Pancreas (tissue), 10 donors: ENCODE measurements around the gene SHROOM2. TPM values are rescaled to one million over a fixed set of nuclear protein-coding genes. Genes with fewer than 3 reads are reported as not detected.

Experiments used
- ATAC-seq, 4 donors: fragments of 200-7000 bp; cut with Tn5 transposase; one replicate each; pipeline versions ENCODE4 v1.8.0 to v1.9.1; 2020; ENCODE audit warnings: mild to moderate bottlenecking in 4 of 4, moderate library complexity in 4 of 4
- DNase-seq, 6 donors: peaks; one replicate each; pipeline ENCODE4 v3.0.0-alpha.2; 2020
- FAIRE-seq: peaks from 2 replicates; lab custom pipeline; 2012; peaks lifted over from hg19 to GRCh38; lab: Jason Lieb, UNC
- H3K27ac ChIP-seq, 4 donors: fragments of 200-600 bp; sonication (generic); 1 replicate in 3 of 4; 2 replicates in 1 of 4; pipeline versions ENCODE4 v1.5.0 to v1.8.0; 2020
- H3K27me3 ChIP-seq, 4 donors: fragments of 200-600 bp; one replicate each; pipeline ENCODE4 v1.8.0; 2021
- H3K36me3 ChIP-seq, 3 donors: fragments of 200-600 bp; sonication (generic) in 1 of 3; one replicate each; pipeline versions ENCODE4 v1.5.0 to v1.8.0; 2020 to 2021
- H3K4me1 ChIP-seq, 3 donors: fragments of 200-600 bp; one replicate each; pipeline ENCODE4 v1.8.0; 2021
- H3K4me3 ChIP-seq, 4 donors: fragments of 200-600 bp; sonication (generic) in 2 of 4; one replicate each; pipeline versions ENCODE4 v1.5.0 to v1.8.0; 2020 to 2021
- H3K9me3 ChIP-seq, 4 donors: fragments of 200-600 bp; one replicate each; pipeline ENCODE4 v1.8.0; 2021
- WGBS, 2 donors: extraction: QIAGEN DNeasy Blood & Tissue Kit; methylation state at CpG; one replicate each; pipeline ENCODE4 v1.1.7; 2013; 5-methylcytosine and 5-hydroxymethylcytosine counted together
- intact Hi-C, 3 donors: fragments of 100-400 bp; cut with DNase I; formaldehyde crosslinking; loops; one replicate each; pipeline versions ENCODE4 v1.11.1 to v1.14.2; 2022
- polyA plus RNA-seq, 2 donors: library from polyadenylated mRNA; stranded (reverse); fragments of 200-250 nt; gene quantifications; one replicate each; pipeline ENCODE4 v1.2.3, GENCODE V29; 2013
- total RNA-seq, 6 donors: library from RNA; stranded (reverse); fragmentation: NEBNext Ultra II Directional in 4 of 6; extraction: Animal tissue kit (Norgen Biotek cat#: 25700) in 4 of 6; gene quantifications; one replicate each; pipeline versions ENCODE4 v1.2.1 to v1.2.4, GENCODE V29; 2021 to 2023
- TF ChIP-seq, protein P1 (sequence below), 4 donors: fragments of 200-600 bp; sonication (generic) in 3 of 4; IDR thresholded peaks; one replicate each; pipeline versions ENCODE4 v1.5.0 to v1.8.0; 2021; ENCODE audit warnings: antibody characterized with exemption in 4 of 4
- donor health status: healthy with polysubstance abuse.
- donor health status: DM: no; HTN: no; CAD: no; lungs with moderate emphysema.
- donor health status: DM: no; HTN: no; CAD: no.
- donor health status: control.
- donor health status: control.
- donor health status: Bipolar disorder and iron deficiency.
- donor health status: DM: yes; HTN: yes; CAD: no.
- donor health status: DM: no; HTN: no; CAD: no.
- donor health status: DM: no; HTN: no; CAD: no.
- donor health status: DM: yes; HTN: yes; CAD: no.

Gene SHROOM2
- total and polyA plus RNA-seq, 8 donors = 3.2 to 6.6 (median 3.8) TPM

DNA sequence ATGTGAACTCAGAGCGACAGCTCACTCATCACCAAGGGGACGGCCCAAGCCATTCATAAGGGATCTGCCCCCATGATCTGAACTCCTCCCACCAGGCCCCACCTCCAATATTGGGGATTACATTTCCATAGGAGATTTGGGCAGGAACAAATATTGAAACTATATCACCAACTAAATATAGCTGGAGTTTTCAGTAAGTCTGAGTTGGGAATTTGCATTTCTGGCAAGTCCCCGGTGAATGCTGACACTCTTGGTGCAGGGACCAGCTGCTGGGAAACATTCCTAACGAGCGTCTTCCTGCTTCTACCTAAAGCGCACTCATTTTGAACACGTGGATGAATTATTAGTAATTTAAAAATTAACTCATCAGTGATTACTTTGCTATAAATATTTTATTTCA is 194.2 kb downstream of the SHROOM2 start:
- H3K9me3 ChIP-seq = no peaks in the 10 kb centered on the region
- TF ChIP-seq, protein P1, sequence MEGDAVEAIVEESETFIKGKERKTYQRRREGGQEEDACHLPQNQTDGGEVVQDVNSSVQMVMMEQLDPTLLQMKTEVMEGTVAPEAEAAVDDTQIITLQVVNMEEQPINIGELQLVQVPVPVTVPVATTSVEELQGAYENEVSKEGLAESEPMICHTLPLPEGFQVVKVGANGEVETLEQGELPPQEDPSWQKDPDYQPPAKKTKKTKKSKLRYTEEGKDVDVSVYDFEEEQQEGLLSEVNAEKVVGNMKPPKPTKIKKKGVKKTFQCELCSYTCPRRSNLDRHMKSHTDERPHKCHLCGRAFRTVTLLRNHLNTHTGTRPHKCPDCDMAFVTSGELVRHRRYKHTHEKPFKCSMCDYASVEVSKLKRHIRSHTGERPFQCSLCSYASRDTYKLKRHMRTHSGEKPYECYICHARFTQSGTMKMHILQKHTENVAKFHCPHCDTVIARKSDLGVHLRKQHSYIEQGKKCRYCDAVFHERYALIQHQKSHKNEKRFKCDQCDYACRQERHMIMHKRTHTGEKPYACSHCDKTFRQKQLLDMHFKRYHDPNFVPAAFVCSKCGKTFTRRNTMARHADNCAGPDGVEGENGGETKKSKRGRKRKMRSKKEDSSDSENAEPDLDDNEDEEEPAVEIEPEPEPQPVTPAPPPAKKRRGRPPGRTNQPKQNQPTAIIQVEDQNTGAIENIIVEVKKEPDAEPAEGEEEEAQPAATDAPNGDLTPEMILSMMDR (IDR thresholded peaks at IDR 0.05) = no peak
- H3K4me3 ChIP-seq = no peak overlapping the region
- no peaks in the 10 kb centered on the region for H3K4me1 ChIP-seq
- peak overlapping the region in 2 of 4 donors; percentile 41 to 67 for H3K27ac ChIP-seq
- ATAC-seq (no peak), FAIRE-seq (no peak), DNase-seq (no peak)
- no peaks in the 10 kb centered on the region for H3K36me3 ChIP-seq
- intact Hi-C loops = no loop called here
- WGBS, 2 donors = 77 to 79% methylated on average over 7 of the region's 7 CpGs
- H3K27me3 ChIP-seq = no peaks in the 10 kb centered on the region

DNA sequence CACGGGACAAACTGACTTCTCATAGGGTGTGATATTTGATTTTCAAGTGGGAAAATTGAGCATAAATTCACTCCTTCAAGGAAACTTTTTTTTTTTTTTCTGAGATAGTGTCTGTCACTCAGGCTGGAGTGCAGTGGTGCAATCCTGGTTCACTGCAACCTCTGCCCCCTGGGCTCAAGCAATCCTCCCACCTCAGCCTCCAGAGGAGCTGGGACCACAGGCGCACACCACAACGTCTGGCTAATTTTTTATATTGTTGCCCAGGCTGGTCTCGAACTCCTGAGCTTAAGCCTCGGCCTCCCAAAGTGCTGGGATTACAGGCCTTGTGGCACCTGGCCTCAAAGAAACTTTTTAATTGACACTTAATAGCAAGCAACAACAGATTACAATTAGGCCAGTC is 194.7 kb downstream of the SHROOM2 start:
- Histone ChIP-seq H3K36me3 (no peaks in the 10 kb centered on the region), H3K27me3 (no peaks in the 10 kb centered on the region), H3K4me1 (no peaks in the 10 kb centered on the region), H3K27ac (peak overlapping the region in 2 of 4 donors; percentile 41 to 67), H3K4me3 (no peak overlapping the region), H3K9me3 (no peaks in the 10 kb centered on the region)
- intact Hi-C loops = no loop called here
- 73% methylated on average over 5 of the region's 5 CpGs for WGBS, 2 donors
- FAIRE-seq (no peak), DNase-seq (no peak), ATAC-seq (no peak)
- TF ChIP-seq, protein P1 (IDR thresholded peaks at IDR 0.05) = no peak

DNA sequence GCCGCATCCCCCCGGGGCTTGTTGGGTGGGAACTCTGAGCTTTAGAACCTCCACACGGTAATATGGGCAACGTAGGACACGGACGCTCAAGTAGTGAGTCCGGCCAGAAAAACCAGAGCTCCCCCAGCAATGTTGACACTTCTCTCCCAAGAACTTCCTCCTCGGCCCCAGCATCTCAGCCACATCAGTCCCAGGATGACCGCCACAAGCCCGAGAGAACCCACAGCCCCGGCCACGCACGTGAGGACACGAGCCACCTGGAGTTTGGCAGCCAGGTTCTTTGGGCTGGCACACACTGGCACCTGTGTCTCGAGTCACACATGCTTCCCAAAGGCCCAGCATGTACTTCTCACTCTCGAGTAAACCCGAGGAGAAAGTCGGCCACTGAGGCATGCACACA is 197.2 kb downstream of the SHROOM2 start:
- Histone ChIP-seq H3K36me3 (no peaks in the 10 kb centered on the region), H3K27me3 (peaks cover 0 to 7% (median 0%) of the 10 kb centered on the region in 4 donors), H3K9me3 (no peaks in the 10 kb centered on the region), H3K4me3 (no peak overlapping the region), H3K4me1 (no peaks in the 10 kb centered on the region), H3K27ac (no peak overlapping the region)
- WGBS, 2 donors = 86 to 91% methylated on average over 18 of the region's 18 CpGs
- TF ChIP-seq, protein P1 (IDR thresholded peaks at IDR 0.05) = no peak
- DNase-seq = no peak
- FAIRE-seq = no peak
- no peak for ATAC-seq
- intact Hi-C loops = no loop called here

DNA sequence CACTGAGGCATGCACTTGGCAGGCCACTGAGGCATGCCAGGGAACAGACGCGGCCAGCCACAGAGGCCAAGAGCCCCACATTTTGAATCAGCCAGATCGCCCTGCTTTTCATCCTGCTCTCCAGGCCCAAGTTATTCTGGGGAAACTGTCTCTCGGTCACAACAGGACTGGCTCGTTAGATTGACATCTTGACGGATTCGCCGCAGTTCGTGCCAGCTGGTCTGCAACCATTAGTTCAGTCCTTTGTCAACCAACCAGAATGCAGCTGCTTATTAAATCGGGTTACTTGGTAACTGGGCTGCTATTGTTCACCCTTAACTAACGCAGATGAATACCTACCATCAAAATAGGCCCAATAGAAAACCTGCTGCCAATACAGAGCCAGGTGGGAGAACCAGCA is 197.6 kb downstream of the SHROOM2 start:
- Histone ChIP-seq H3K27me3 (peaks cover 0 to 7% (median 0%) of the 10 kb centered on the region in 4 donors), H3K36me3 (no peaks in the 10 kb centered on the region), H3K9me3 (no peaks in the 10 kb centered on the region), H3K4me1 (no peaks in the 10 kb centered on the region), H3K4me3 (no peak overlapping the region), H3K27ac (no peak overlapping the region)
- TF ChIP-seq, protein P1 (IDR thresholded peaks at IDR 0.05) = no peak
- no peak for ATAC-seq
- FAIRE-seq = no peak
- intact Hi-C loops = no loop called here
- WGBS, 2 donors = 85 to 92% methylated on average over 11 of the region's 11 CpGs
- no peak for DNase-seq

DNA sequence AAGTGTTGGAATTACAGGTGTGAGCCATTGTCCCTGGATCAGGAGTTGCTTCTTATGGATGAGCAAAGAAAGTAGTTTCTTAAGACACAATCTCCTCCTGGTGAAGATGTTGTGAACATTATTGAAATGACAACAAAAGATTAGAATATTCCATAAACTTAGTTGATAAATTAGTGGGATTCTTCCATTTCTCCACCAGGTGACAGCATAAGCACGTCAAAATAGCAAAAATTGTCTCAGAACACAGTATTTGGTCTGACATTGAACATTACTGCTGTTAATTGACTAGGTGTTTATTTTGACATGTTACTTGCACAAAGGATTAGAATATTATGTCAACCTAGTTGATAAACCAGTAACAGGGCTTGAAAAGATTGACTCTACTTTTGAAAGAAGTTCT is 202.5 kb downstream of the SHROOM2 start:
- TF ChIP-seq, protein P1 (IDR thresholded peaks at IDR 0.05) = no peak
- FAIRE-seq (peak; percentile 87), ATAC-seq (no peak), DNase-seq (no peak)
- no peak overlapping the region for H3K4me3 ChIP-seq
- 29 to 40% methylated on average over 1 of the region's 1 CpG for WGBS, 2 donors
- H3K9me3 ChIP-seq = no peaks in the 10 kb centered on the region
- no peaks in the 10 kb centered on the region for H3K4me1 ChIP-seq
- H3K36me3 ChIP-seq = no peaks in the 10 kb centered on the region
- H3K27me3 ChIP-seq = peaks cover 0 to 7% (median 0%) of the 10 kb centered on the region in 4 donors
- intact Hi-C loops = no loop called here
- no peak overlapping the region for H3K27ac ChIP-seq
